GM12864 (cell line): Measurements from ENCODE around the gene SLC35D3.
A peak's percentile ranks its signal among the peaks of the same experiment; 100 is the strongest.

Source experiments
- DNase-seq: peaks from one replicate; pipeline ENCODE4 v3.0.0-alpha.2; 2011; ENCODE audit warnings: low read depth
- H3K4me3 ChIP-seq: 2 replicates; pipeline ENCODE4 v1.5.1; 2011; ENCODE audit warnings: mild to moderate bottlenecking, low read depth, low read length, control low read depth
- TF ChIP-seq, protein P1 (sequence below): IDR thresholded peaks from 2 replicates; pipeline ENCODE4 v1.5.1; 2011; ENCODE audit warnings: low read depth, mild to moderate bottlenecking, moderate library complexity, low read length, control low read depth, inconsistent platforms; ENCODE audit errors: missing control alignments

SLC35D3 gene

DNA sequence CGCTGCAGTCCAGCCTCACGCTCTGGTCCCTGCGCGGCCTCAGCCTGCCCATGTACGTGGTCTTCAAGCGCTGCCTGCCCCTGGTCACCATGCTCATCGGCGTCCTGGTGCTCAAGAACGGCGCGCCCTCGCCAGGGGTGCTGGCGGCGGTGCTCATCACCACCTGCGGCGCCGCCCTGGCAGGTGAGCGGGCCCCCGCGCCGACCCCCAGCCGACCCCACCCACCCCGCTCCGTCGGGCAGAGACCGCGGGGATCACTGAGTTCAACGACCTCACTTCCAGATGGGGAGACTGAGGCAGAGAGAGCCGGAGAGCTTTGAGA is 545 bp downstream of the SLC35D3 start:
- TF ChIP-seq, protein P1, sequence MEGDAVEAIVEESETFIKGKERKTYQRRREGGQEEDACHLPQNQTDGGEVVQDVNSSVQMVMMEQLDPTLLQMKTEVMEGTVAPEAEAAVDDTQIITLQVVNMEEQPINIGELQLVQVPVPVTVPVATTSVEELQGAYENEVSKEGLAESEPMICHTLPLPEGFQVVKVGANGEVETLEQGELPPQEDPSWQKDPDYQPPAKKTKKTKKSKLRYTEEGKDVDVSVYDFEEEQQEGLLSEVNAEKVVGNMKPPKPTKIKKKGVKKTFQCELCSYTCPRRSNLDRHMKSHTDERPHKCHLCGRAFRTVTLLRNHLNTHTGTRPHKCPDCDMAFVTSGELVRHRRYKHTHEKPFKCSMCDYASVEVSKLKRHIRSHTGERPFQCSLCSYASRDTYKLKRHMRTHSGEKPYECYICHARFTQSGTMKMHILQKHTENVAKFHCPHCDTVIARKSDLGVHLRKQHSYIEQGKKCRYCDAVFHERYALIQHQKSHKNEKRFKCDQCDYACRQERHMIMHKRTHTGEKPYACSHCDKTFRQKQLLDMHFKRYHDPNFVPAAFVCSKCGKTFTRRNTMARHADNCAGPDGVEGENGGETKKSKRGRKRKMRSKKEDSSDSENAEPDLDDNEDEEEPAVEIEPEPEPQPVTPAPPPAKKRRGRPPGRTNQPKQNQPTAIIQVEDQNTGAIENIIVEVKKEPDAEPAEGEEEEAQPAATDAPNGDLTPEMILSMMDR, result no peak
- peak overlapping the region; percentile 58 for H3K4me3 ChIP-seq
- no peak for DNase-seq

DNA sequence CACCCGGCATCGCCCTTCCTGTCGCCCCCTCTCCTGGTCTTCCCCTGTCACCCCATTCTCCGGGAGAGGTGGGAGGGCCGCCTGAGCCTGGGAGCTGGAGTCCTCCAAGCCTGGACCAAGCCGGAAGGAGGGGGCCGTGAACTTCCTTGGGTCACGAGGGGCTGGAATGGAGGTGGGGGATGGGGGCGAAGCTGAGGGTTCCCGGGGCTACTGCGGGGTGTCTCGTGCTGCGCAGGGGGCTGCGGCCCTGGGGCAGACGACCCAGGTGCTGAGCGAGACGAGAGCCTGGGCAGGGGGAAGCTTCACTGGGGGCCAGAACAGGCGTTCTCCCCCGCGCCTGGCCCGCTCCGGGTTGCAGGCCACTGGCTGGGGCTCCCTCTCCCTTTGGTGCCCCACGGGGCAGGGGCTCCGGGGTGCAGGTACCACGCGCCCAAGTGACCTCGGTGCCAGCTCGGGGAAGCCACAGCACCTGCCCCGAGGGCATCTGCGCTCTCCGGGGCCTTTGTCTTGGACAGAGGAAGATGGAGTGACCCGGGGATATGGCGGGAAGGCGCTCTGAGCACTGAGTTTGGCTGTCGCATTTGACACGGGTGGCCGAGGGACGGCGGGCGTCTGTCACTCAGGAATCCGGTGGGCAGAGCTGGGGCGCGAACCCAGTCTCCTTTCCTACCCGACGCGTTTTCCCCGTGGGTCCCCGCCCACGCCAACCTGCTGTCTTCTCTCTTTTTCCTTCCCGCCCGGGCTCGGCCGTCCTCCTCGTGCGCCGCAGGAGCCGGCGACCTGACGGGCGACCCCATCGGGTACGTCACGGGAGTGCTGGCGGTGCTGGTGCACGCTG is 1.2 kb downstream of the SLC35D3 start:
- TF ChIP-seq, protein P1, result no peak
- no peak overlapping the region for H3K4me3 ChIP-seq

DNA sequence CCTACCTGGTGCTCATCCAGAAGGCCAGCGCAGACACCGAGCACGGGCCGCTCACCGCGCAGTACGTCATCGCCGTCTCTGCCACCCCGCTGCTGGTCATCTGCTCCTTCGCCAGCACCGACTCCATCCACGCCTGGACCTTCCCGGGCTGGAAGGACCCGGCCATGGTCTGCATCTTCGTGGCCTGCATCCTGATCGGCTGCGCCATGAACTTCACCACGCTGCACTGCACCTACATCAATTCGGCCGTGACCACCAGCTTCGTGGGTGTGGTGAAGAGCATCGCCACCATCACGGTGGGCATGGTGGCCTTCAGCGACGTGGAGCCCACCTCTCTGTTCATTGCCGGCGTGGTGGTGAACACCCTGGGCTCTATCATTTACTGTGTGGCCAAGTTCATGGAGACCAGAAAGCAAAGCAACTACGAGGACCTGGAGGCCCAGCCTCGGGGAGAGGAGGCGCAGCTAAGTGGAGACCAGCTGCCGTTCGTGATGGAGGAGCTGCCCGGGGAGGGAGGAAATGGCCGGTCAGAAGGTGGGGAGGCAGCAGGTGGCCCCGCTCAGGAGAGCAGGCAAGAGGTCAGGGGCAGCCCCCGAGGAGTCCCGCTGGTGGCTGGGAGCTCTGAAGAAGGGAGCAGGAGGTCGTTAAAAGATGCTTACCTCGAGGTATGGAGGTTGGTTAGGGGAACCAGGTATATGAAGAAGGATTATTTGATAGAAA is 2.0 kb downstream of the SLC35D3 start:
- DNase-seq, result no peak
- H3K4me3 ChIP-seq, result no peak overlapping the region
- TF ChIP-seq, protein P1, result no peak

More for the DNA sequence above, 1.2 kb downstream of the SLC35D3 start:
- no peak for DNase-seq

DNA sequence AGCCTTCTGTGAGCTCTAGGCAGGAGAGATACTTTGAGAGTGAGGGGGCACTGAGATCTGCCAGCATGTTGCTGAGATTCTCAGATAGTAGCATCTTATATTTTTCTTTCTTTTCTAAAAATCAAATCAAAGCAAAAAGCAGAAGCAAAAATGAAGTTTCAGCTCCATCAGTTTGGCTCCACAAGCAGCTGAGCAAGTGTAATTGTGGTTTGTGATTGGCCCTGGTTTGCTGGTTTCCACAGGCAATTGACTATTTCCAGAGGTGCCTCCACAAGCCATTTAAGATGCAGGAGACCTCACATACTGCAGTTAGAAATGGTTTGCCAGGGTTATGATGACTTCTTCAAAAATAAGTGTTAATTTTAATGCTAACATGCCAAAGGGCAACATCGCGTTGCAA is 4.3 kb downstream of the SLC35D3 start:
- no peak overlapping the region for H3K4me3 ChIP-seq
- TF ChIP-seq, protein P1, result no peak
- DNase-seq, result no peak

DNA sequence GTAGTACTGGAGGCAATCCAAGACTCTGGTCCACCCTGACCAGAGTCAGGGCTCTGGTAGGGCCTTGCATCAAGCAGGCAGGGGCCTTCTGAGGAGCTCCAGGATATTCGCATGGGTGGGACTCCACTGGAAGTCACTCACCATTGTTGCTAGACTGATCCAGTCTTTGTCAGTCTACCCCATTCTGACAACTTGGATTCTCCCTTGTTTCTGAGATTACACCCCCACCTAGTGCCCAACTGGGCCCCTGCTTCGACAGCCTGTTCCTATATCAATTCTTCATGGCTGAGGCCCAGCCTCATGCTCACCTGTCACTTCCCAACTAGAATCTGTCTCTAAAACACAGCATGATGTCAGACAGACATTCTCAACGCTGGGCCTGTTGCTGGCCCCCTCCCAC is 5.2 kb downstream of the SLC35D3 start:
- DNase-seq, result no peak
- TF ChIP-seq, protein P1, result peak; percentile 53
- no peak overlapping the region for H3K4me3 ChIP-seq

DNA sequence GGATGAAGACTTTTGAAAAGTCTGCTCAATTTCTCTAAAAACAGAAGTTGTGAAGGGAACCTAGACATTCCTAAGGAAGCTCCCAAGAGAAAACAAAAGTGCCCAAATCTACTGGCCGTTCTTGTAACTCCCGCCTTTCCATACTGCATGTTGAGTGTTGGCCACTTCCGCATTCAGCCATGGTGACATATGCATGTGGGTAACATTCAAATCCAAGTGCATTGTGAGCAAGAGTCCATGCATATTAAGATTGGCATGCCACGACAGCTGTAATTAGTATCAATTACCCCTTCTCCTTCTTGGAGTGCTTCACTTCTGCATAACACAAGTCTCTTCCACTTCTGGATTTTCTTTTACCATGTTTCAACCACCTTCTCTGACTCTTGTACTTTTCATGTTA is 8.4 kb downstream of the SLC35D3 start:
- no peak for DNase-seq
- TF ChIP-seq, protein P1, result no peak
- no peak overlapping the region for H3K4me3 ChIP-seq

DNA sequence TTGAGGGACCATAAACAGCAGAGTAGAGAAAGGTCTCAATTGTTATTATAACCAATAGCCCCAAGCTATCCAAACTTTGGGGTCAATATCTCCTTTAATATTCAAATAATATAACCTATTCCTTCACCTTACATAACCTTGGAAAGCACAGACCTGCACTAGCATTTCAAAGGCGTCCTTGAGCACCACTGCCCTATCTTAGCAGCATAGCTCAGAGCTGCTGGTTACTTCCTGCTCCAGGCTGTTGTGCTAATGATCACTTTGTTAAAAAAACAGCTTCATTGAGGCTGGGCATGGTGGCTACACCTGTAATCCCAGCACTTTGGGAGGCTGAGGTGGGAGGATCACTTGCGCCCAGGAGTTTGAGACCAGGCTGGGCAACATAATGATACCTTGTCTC is 10.5 kb downstream of the SLC35D3 start:
- TF ChIP-seq, protein P1, result no peak
- no peak for DNase-seq
- no peak overlapping the region for H3K4me3 ChIP-seq
